HEK293T (cell line): ENCODE results near the gene TBC1D17.

Experiments used
- BHLHE40 ChIP-seq: fragments of 450-650 bp; IDR thresholded peaks from 2 replicates; pipeline ENCODE4 v1.6.1; 2016; ENCODE audit warnings: mild to moderate bottlenecking, moderate library complexity, borderline replicate concordance
- ELF4 ChIP-seq: fragments of 450-650 bp; IDR thresholded peaks from 2 replicates; pipeline ENCODE4 v1.6.1; 2017; ENCODE audit warnings: antibody characterized with exemption
- FOXA1 ChIP-seq: fragments of 450-650 bp; IDR thresholded peaks from 2 replicates; pipeline ENCODE4 v1.6.1; 2016; ENCODE audit warnings: mild to moderate bottlenecking
- FOXK2 ChIP-seq: fragments of 450-650 bp; IDR thresholded peaks from 2 replicates; pipeline ENCODE4 v1.6.1; 2016; ENCODE audit warnings: mild to moderate bottlenecking
- FOXM1 ChIP-seq: fragments of 450-650 bp; IDR thresholded peaks from 2 replicates; pipeline ENCODE4 v1.6.1; 2017; ENCODE audit warnings: mild to moderate bottlenecking, borderline replicate concordance
- HDGF ChIP-seq: fragments of 450-650 bp; IDR thresholded peaks from 2 replicates; pipeline ENCODE4 v1.6.1; 2017; ENCODE audit warnings: antibody characterized with exemption, borderline replicate concordance
- SP1 ChIP-seq: fragments of 450-650 bp; IDR thresholded peaks from 2 replicates; pipeline ENCODE4 v1.6.1; 2017
- SUZ12 ChIP-seq: fragments of 450-650 bp; IDR thresholded peaks from 2 replicates; pipeline ENCODE4 v1.6.1; 2016; ENCODE audit warnings: mild to moderate bottlenecking
- TARDBP ChIP-seq: fragments of 450-650 bp; IDR thresholded peaks from 2 replicates; pipeline ENCODE4 v1.6.1; 2016

- TF ChIP-seq TARDBP (no peak), FOXA1 (no peak), BHLHE40 (no peak), SP1 (no peak), SUZ12 (no peak), FOXM1 (no peak), FOXK2 (no peak), HDGF (no peak), ELF4 (no peak)
Observed at GRCh38 chr19:49836176-49837008, 41.1 kb upstream of the TBC1D17 start.
